ENCODE data around the gene LCN2.

GRCh38 chr9:128120061-128120740 is 29.1 kb upstream of the LCN2 start:
- no peak for TF ChIP-seq CTCF (IDR thresholded peaks at IDR 0.05)
- no peak for TF ChIP-seq REST (IDR thresholded peaks at IDR 0.05; ENCODE audit: insufficient read depth in 1 of 2, low read depth in 2 of 2, low read length in 1 of 2)
- no peak for TF ChIP-seq SIN3A (IDR thresholded peaks at IDR 0.05; ENCODE audit: borderline replicate concordance, insufficient read depth, low read depth, low read length)
- no peak for TF ChIP-seq TCF7L2 (IDR thresholded peaks at IDR 0.05; ENCODE audit: low read depth, low read length)

Measured in Panc1 (cell line).